OCI-LY1 (cell line): ENCODE data around the gene HSPA1B.

Experiments used
- H2AFZ ChIP-seq: fragments of 200-600 bp; sonication (generic), shearing (Covaris generic); 2 replicates; pipeline ENCODE4 v1.6.0; 2014; ENCODE audit warnings: antibody characterized with exemption, mild to moderate bottlenecking, low read length
- H3F3A ChIP-seq: fragments of 200-600 bp; sonication (generic), shearing (Covaris generic); 2 replicates; pipeline ENCODE4 v1.6.0; 2014; ENCODE audit warnings: mild to moderate bottlenecking, antibody characterized with exemption, low read length, moderate library complexity; ENCODE audit not compliant: insufficient read depth
- H3K27ac ChIP-seq: fragments of 200-600 bp; sonication (generic); 2 replicates; pipeline ENCODE4 v1.5.1; 2014; ENCODE audit warnings: low read length, mixed run types, mild to moderate bottlenecking, low read depth; ENCODE audit not compliant: poor library complexity, severe bottlenecking
- H3K27me3 ChIP-seq: fragments of 200-600 bp; sonication (generic); 2 replicates; pipeline ENCODE4 v1.6.0; 2014; ENCODE audit warnings: antibody characterized with exemption, mild to moderate bottlenecking, low read length, moderate library complexity; ENCODE audit not compliant: insufficient read depth
- H3K36me3 ChIP-seq: fragments of 200-600 bp; sonication (generic); 2 replicates; pipeline ENCODE4 v1.6.1; 2014; ENCODE audit warnings: mild to moderate bottlenecking, antibody characterized with exemption, low read length, moderate library complexity, mixed read lengths; ENCODE audit not compliant: insufficient read depth
- H3K4me1 ChIP-seq: fragments of 200-600 bp; sonication (generic); 2 replicates; pipeline ENCODE4 v1.5.1; 2014; ENCODE audit warnings: mild to moderate bottlenecking, low read length, moderate library complexity; ENCODE audit not compliant: insufficient read depth, severe bottlenecking
- H3K4me2 ChIP-seq: fragments of 200-600 bp; sonication (generic), shearing (Covaris generic); 2 replicates; pipeline ENCODE4 v1.6.1; 2014; ENCODE audit warnings: low read length
- H3K4me3 ChIP-seq: fragments of 200-600 bp; sonication (generic); 2 replicates; pipeline ENCODE4 v1.5.1; 2014; ENCODE audit warnings: low read length, low read depth, mild to moderate bottlenecking, mixed read lengths; ENCODE audit not compliant: poor library complexity, severe bottlenecking
- H3K79me2 ChIP-seq: fragments of 200-600 bp; shearing (Covaris generic); 2 replicates; pipeline ENCODE4 v1.6.1; 2016; ENCODE audit warnings: mixed run types, low read length, mixed read lengths; ENCODE audit not compliant: insufficient read depth
- H3K9ac ChIP-seq: fragments of 200-600 bp; sonication (generic), shearing (Covaris generic); 2 replicates; pipeline ENCODE4 v1.6.1; 2014; ENCODE audit warnings: mild to moderate bottlenecking, low read length, mixed read lengths
- H3K9me2 ChIP-seq: fragments of 200-600 bp; sonication (generic), shearing (Covaris generic); 2 replicates; pipeline ENCODE4 v1.6.1; 2014; ENCODE audit warnings: low read depth, mild to moderate bottlenecking, low read length, mixed read lengths
- H3K9me3 ChIP-seq: fragments of 200-600 bp; shearing (Covaris generic); 2 replicates; pipeline ENCODE4 v1.6.1; 2014; ENCODE audit warnings: low read length, mixed read lengths
- H4K20me1 ChIP-seq: fragments of 200-600 bp; sonication (generic), shearing (Covaris generic); 2 replicates; pipeline ENCODE4 v1.6.0; 2016; ENCODE audit warnings: mild to moderate bottlenecking, low read length; ENCODE audit not compliant: insufficient read depth
- EZH2 ChIP-seq: fragments of 200-600 bp; sonication (generic), shearing (Covaris generic); IDR thresholded peaks from 2 replicates; pipeline ENCODE4 v1.8.0; 2017; ENCODE audit warnings: borderline replicate concordance, mixed run types, mild to moderate bottlenecking, antibody characterized with exemption, low read length, moderate library complexity, mixed read lengths
- TF ChIP-seq, protein P1 (sequence below): fragments of 200-600 bp; sonication (generic), shearing (Covaris generic); IDR thresholded peaks from 2 replicates; pipeline ENCODE4 v1.5.1; 2017; ENCODE audit warnings: mild to moderate bottlenecking, antibody characterized with exemption, low read length, moderate library complexity, mixed read lengths

The HSPA1B gene

DNA sequence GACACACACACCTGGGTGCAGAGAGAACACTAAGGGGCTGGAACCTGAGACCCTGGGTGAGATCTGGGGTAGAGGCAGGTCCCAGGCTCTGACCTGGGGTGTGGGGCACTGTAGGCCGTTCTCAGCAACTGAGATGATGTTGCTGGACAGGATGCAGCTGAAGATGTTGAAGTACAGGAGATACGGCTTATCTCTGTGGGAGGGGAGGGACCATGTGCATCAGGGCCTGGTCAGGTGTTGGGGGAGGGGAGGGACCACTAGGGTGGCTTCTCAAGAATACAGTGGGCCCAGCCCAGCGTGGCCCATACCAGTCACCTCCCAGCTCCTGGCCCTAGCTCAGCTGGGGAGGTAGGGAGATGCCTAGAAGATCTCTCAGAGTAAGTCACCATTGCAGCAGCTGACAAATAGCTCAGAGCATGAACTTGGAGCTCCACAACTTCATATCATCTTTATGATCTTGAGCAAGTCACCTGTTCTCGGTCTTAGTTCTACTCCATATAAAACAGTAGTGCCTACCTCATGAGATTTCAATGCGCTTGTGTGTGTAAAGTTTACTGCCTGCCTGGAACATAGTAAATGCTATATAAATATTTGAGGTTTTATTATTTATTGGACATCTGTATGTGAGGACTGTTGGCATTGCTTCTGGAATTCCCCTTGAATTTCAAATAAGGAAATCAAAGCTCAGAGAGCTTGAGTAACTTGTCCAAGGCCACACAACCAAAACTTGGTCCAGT lies 47.5 kb downstream of the HSPA1B start:
- no peaks in the 10 kb centered on the region for H3K9me2 ChIP-seq
- H3K9me3 ChIP-seq, result no peaks in the 10 kb centered on the region
- no peaks in the 10 kb centered on the region for H3F3A ChIP-seq
- no peak overlapping the region for H2AFZ ChIP-seq
- H3K27ac ChIP-seq, result no peak overlapping the region
- H3K36me3 ChIP-seq, result peaks cover 6% of the 10 kb centered on the region
- H3K4me2 ChIP-seq, result no peak overlapping the region
- H3K79me2 ChIP-seq, result no peaks in the 10 kb centered on the region
- no peak overlapping the region for H3K4me3 ChIP-seq
- H3K4me1 ChIP-seq, result no peaks in the 10 kb centered on the region
- TF ChIP-seq, protein P1, sequence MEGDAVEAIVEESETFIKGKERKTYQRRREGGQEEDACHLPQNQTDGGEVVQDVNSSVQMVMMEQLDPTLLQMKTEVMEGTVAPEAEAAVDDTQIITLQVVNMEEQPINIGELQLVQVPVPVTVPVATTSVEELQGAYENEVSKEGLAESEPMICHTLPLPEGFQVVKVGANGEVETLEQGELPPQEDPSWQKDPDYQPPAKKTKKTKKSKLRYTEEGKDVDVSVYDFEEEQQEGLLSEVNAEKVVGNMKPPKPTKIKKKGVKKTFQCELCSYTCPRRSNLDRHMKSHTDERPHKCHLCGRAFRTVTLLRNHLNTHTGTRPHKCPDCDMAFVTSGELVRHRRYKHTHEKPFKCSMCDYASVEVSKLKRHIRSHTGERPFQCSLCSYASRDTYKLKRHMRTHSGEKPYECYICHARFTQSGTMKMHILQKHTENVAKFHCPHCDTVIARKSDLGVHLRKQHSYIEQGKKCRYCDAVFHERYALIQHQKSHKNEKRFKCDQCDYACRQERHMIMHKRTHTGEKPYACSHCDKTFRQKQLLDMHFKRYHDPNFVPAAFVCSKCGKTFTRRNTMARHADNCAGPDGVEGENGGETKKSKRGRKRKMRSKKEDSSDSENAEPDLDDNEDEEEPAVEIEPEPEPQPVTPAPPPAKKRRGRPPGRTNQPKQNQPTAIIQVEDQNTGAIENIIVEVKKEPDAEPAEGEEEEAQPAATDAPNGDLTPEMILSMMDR, result no peak
- no peak for TF ChIP-seq EZH2
- H3K27me3 ChIP-seq, result no peaks in the 10 kb centered on the region
- no peak overlapping the region for H3K9ac ChIP-seq
- H4K20me1 ChIP-seq, result no peaks in the 10 kb centered on the region

DNA sequence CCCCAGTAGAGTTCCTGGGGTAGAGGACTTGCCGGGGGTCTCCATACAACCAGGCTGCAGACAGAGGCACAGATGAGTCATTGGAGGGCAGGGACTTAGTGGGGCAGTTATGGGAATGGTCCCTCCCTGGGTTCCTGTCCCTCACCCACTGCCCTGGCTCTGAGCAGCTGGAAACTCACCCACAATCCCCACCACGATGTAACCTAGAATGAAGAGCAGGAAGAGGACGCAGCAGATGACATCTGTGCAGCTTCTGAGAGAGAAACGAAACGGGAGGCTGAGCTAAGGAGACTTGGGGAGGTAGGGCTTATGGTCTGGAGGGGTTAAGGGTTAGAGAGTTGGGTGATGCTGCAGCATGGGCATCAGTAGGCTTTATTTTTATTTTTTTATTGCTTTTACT lies 48.3 kb downstream of the HSPA1B start:
- Histone ChIP-seq H3F3A (no peaks in the 10 kb centered on the region), H2AFZ (no peak overlapping the region), H3K79me2 (no peaks in the 10 kb centered on the region), H3K27ac (no peak overlapping the region), H3K4me3 (no peak overlapping the region), H3K27me3 (no peaks in the 10 kb centered on the region), H3K36me3 (peaks cover 15% of the 10 kb centered on the region), H3K4me2 (no peak overlapping the region), H3K9me2 (no peaks in the 10 kb centered on the region), H4K20me1 (no peaks in the 10 kb centered on the region), H3K9ac (no peak overlapping the region), H3K4me1 (no peaks in the 10 kb centered on the region), H3K9me3 (no peaks in the 10 kb centered on the region)
- TF ChIP-seq, protein P1, result no peak
- TF ChIP-seq EZH2, result no peak

DNA sequence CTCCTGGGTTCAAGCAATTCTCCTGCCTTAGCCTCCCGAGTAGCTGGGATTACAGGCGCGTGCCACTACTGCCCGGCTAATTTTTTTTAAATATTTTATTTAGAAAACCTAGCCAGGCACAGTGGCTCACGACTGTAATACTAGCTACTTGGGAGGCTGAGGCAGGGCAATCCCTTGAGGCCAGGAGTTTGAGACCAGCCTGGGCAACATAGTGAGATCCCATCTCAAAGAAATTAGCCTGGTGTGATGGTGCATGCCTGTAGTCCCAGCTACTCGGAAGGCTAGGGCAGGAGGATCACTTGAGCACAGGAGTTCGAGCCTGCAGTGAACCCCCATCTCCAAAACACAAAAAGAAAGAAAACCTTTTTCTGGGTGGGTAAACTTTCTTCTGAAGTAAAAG lies 48.8 kb downstream of the HSPA1B start:
- Histone ChIP-seq H3F3A (no peaks in the 10 kb centered on the region), H4K20me1 (no peaks in the 10 kb centered on the region), H3K79me2 (no peaks in the 10 kb centered on the region), H3K9ac (no peak overlapping the region), H3K36me3 (peaks cover 20% of the 10 kb centered on the region), H3K9me2 (no peaks in the 10 kb centered on the region), H3K27me3 (no peaks in the 10 kb centered on the region), H3K4me2 (no peak overlapping the region), H3K27ac (no peak overlapping the region), H3K9me3 (no peaks in the 10 kb centered on the region), H2AFZ (no peak overlapping the region), H3K4me3 (no peak overlapping the region), H3K4me1 (no peaks in the 10 kb centered on the region)
- TF ChIP-seq, protein P1, result no peak
- TF ChIP-seq EZH2, result no peak
